Loucy (cell line): ENCODE measurements around the gene TRPM3.

Source experiments
- H2AFZ ChIP-seq: fragments of 200-600 bp; sonication (generic); 2 replicates; pipeline ENCODE4 v1.6.0; 2016; ENCODE audit warnings: antibody characterized with exemption, mild to moderate bottlenecking, low read length, moderate library complexity
- H3F3A ChIP-seq: fragments of 200-600 bp; 2 replicates; pipeline ENCODE4 v1.6.0; 2016; ENCODE audit warnings: antibody characterized with exemption, low read depth, mild to moderate bottlenecking
- H3K27me3 ChIP-seq: fragments of 200-600 bp; sonication (generic); 2 replicates; pipeline ENCODE4 v1.6.1; 2014; ENCODE audit warnings: low read length, mild to moderate bottlenecking; ENCODE audit not compliant: insufficient read depth, poor library complexity, severe bottlenecking
- H3K36me3 ChIP-seq: fragments of 200-600 bp; sonication (generic); 2 replicates; pipeline ENCODE4 v1.6.1; 2016; ENCODE audit warnings: low read length; ENCODE audit not compliant: insufficient read depth
- H3K4me1 ChIP-seq: fragments of 200-600 bp; sonication (generic); 2 replicates; pipeline ENCODE4 v1.5.1; 2014; ENCODE audit warnings: low read length, mild to moderate bottlenecking; ENCODE audit not compliant: insufficient read depth, poor library complexity, severe bottlenecking
- H3K4me2 ChIP-seq: fragments of 200-600 bp; sonication (generic); 2 replicates; pipeline ENCODE4 v1.6.0; 2014; ENCODE audit warnings: antibody characterized with exemption, low read length, low read depth, mild to moderate bottlenecking; ENCODE audit not compliant: poor library complexity, severe bottlenecking
- H3K4me3 ChIP-seq: fragments of 200-600 bp; sonication (generic); 2 replicates; pipeline ENCODE4 v1.5.1; 2014; ENCODE audit warnings: low read length, mild to moderate bottlenecking, mixed read lengths; ENCODE audit not compliant: poor library complexity, severe bottlenecking
- H3K79me2 ChIP-seq: fragments of 200-600 bp; sonication (generic); 2 replicates; pipeline ENCODE4 v1.6.1; 2014; ENCODE audit warnings: low read length; ENCODE audit not compliant: insufficient read depth
- H3K9ac ChIP-seq: fragments of 200-600 bp; sonication (generic); 2 replicates; pipeline ENCODE4 v1.6.0; 2014; ENCODE audit warnings: mild to moderate bottlenecking, low read depth, low read length, moderate library complexity; ENCODE audit not compliant: poor library complexity, severe bottlenecking
- H3K9me2 ChIP-seq: fragments of 200-600 bp; sonication (generic); replicated peaks from 2 replicates; pipeline ENCODE4 v1.6.1; 2016; ENCODE audit warnings: low read depth, low read length, mixed read lengths
- H3K9me3 ChIP-seq: fragments of 200-600 bp; sonication (generic); 2 replicates; pipeline ENCODE4 v1.6.1; 2014; ENCODE audit warnings: mild to moderate bottlenecking, antibody characterized with exemption, low read length, low read depth; ENCODE audit not compliant: insufficient read depth
- H4K20me1 ChIP-seq: fragments of 200-600 bp; sonication (generic); 2 replicates; pipeline ENCODE4 v1.6.0; 2014; ENCODE audit warnings: antibody characterized with exemption, low read length, mild to moderate bottlenecking; ENCODE audit not compliant: insufficient read depth, poor library complexity, severe bottlenecking
- CTCF ChIP-seq: fragments of 200-600 bp; sonication (generic); conservative IDR thresholded peaks from 2 replicates; pipeline ENCODE4 v1.5.1; 2014; ENCODE audit warnings: mild to moderate bottlenecking, antibody characterized with exemption, low read length
- EZH2phosphoT487 ChIP-seq: fragments of 200-600 bp; IDR thresholded peaks from 2 replicates; pipeline ENCODE4 v1.6.1; 2018; ENCODE audit warnings: antibody characterized with exemption, mild to moderate bottlenecking, moderate library complexity, borderline replicate concordance

TRPM3 gene

GRCh38 chr9:70601000-70601951 lies 520.1 kb downstream of the TRPM3 start:
- H3K4me2 ChIP-seq, result no peak overlapping the region
- TF ChIP-seq EZH2phosphoT487, result no peak
- TF ChIP-seq CTCF, result no peak
- H3K4me1 ChIP-seq, result no peaks in the 10 kb centered on the region
- H3K9ac ChIP-seq, result no peak overlapping the region
- H3K79me2 ChIP-seq, result no peaks in the 10 kb centered on the region
- no peaks in the 10 kb centered on the region for H4K20me1 ChIP-seq
- H3K36me3 ChIP-seq, result no peaks in the 10 kb centered on the region
- no peak overlapping the region for H2AFZ ChIP-seq
- H3K27me3 ChIP-seq, result no peaks in the 10 kb centered on the region
- H3K9me2 ChIP-seq, result no peaks in the 10 kb centered on the region
- H3K9me3 ChIP-seq, result no peaks in the 10 kb centered on the region
- no peak overlapping the region for H3K4me3 ChIP-seq
- no peaks in the 10 kb centered on the region for H3F3A ChIP-seq

- Histone ChIP-seq H3K9me3 (no peaks in the 10 kb centered on the region), H3K79me2 (no peaks in the 10 kb centered on the region), H2AFZ (no peak overlapping the region), H3F3A (no peaks in the 10 kb centered on the region), H4K20me1 (no peaks in the 10 kb centered on the region), H3K4me1 (no peaks in the 10 kb centered on the region), H3K9ac (no peak overlapping the region), H3K27me3 (no peaks in the 10 kb centered on the region), H3K4me3 (no peak overlapping the region), H3K9me2 (no peaks in the 10 kb centered on the region), H3K4me2 (no peak overlapping the region), H3K36me3 (no peaks in the 10 kb centered on the region)
- TF ChIP-seq CTCF (no peak), EZH2phosphoT487 (no peak)
Observed at GRCh38 chr9:70600506-70600905, 520.9 kb downstream of the TRPM3 start.

GRCh38 chr9:70597886-70598285 lies 523.5 kb downstream of the TRPM3 start:
- Histone ChIP-seq H3K36me3 (no peaks in the 10 kb centered on the region), H3K9me3 (no peaks in the 10 kb centered on the region), H3K79me2 (no peaks in the 10 kb centered on the region), H3K9me2 (no peaks in the 10 kb centered on the region), H3K4me3 (no peak overlapping the region), H3K9ac (no peak overlapping the region), H3F3A (no peaks in the 10 kb centered on the region), H4K20me1 (no peaks in the 10 kb centered on the region), H3K27me3 (no peaks in the 10 kb centered on the region), H3K4me1 (no peaks in the 10 kb centered on the region), H3K4me2 (no peak overlapping the region), H2AFZ (no peak overlapping the region)
- TF ChIP-seq EZH2phosphoT487, result no peak
- TF ChIP-seq CTCF, result no peak
